ENCODE results near the gene PTH1R. TPM values are rescaled to one million over a fixed set of nuclear protein-coding genes. Genes with fewer than 3 reads are reported as not detected.
A peak's percentile ranks its signal among the peaks of the same experiment; 100 is the strongest.

PTH1R gene
- total and polyA plus RNA-seq, 10 of the 15 experiments (the other 5 are each of a cell fraction or from before 2014, with no cell fraction given), result not detected

GRCh38 chr3:46923559-46924350 is 46.2 kb downstream of the PTH1R start (continued):
- no peak for TF ChIP-seq ZBTB11 (CRISPR knock-in tag; IDR thresholded peaks at IDR 0.05)
- TF ChIP-seq ZBTB33 (IDR thresholded peaks at IDR 0.05), result peak; percentile 100
- TF ChIP-seq NFYB (IDR thresholded peaks at IDR 0.05; ENCODE audit: insufficient read depth, low read depth, low read length), result no peak

Measured in GM12878 (cell line).